ENCODE measurements around the gene TNS1. TPM values are rescaled to one million over a fixed set of nuclear protein-coding genes. Genes with fewer than 3 reads are reported as not detected.

The TNS1 gene
- total RNA-seq, 1 donor from 2014 or later, result 0.24 TPM

GRCh38 chr2:217919204-217919603 lies 83.6 kb downstream of the TNS1 start:
- no peak overlapping the region for H3K27ac Mint-ChIP-seq
- Histone ChIP-seq H3K79me2 (ENCODE audit: low read depth) (no peaks in the 10 kb centered on the region), H3K36me3 (no peaks in the 10 kb centered on the region), H3K4me2 (no peak overlapping the region), H4K20me1 (ENCODE audit: low read depth) (no peaks in the 10 kb centered on the region), H3K4me3 (no peak overlapping the region), H3K4me1 (peaks cover 18% of the 10 kb centered on the region), H3K27ac (no peak overlapping the region), H3K9ac (no peak overlapping the region), H3K9me3 (ENCODE audit: low read depth) (no peaks in the 10 kb centered on the region), H2AFZ (replicated peaks) (no peak overlapping the region), H3F3A (ENCODE audit: low read depth) (no peaks in the 10 kb centered on the region), H3K27me3 (peaks cover 25% of the 10 kb centered on the region)
- H3K36me3 Mint-ChIP-seq, result no peaks in the 10 kb centered on the region
- no peaks in the 10 kb centered on the region for H3K27me3 Mint-ChIP-seq (ENCODE audit: insufficient read depth, low read depth)
- H3K4me1 Mint-ChIP-seq, result peaks cover 46% of the 10 kb centered on the region
- TF ChIP-seq EZH2phosphoT487 (IDR thresholded peaks at IDR 0.05), result no peak
- DNase-seq (ENCODE audit: low spot score), result no peak
- no peaks in the 10 kb centered on the region for H3K9me3 Mint-ChIP-seq
- H3K4me3 Mint-ChIP-seq, result no peak overlapping the region

GRCh38 chr2:217918308-217919024 lies 84.3 kb downstream of the TNS1 start:
- H3K36me3 Mint-ChIP-seq, result no peaks in the 10 kb centered on the region
- Histone ChIP-seq H3K27ac (no peak overlapping the region), H3K9ac (no peak overlapping the region), H3F3A (ENCODE audit: low read depth) (no peaks in the 10 kb centered on the region), H3K4me2 (no peak overlapping the region), H3K79me2 (ENCODE audit: low read depth) (no peaks in the 10 kb centered on the region), H3K36me3 (no peaks in the 10 kb centered on the region), H3K4me1 (peaks cover 18% of the 10 kb centered on the region), H3K27me3 (peaks cover 25% of the 10 kb centered on the region), H3K9me3 (ENCODE audit: low read depth) (no peaks in the 10 kb centered on the region), H3K4me3 (no peak overlapping the region), H4K20me1 (ENCODE audit: low read depth) (no peaks in the 10 kb centered on the region), H2AFZ (replicated peaks) (no peak overlapping the region)
- H3K27ac Mint-ChIP-seq, result peak overlapping the region; percentile 53
- H3K27me3 Mint-ChIP-seq (ENCODE audit: insufficient read depth, low read depth), result no peaks in the 10 kb centered on the region
- TF ChIP-seq CTCF (IDR thresholded peaks at IDR 0.05) (peak; percentile 36), EZH2 (IDR thresholded peaks at IDR 0.05) (no peak), EZH2phosphoT487 (IDR thresholded peaks at IDR 0.05) (no peak)
- H3K4me3 Mint-ChIP-seq, result no peak overlapping the region
- H3K9me3 Mint-ChIP-seq, result no peaks in the 10 kb centered on the region
- H3K4me1 Mint-ChIP-seq, result peaks cover 53% of the 10 kb centered on the region
- peak; percentile 55 for DNase-seq (ENCODE audit: low spot score)

GRCh38 chr2:217916504-217917254 lies 86.1 kb downstream of the TNS1 start:
- no peaks in the 10 kb centered on the region for H4K20me1 ChIP-seq (ENCODE audit: low read depth)
- H3F3A ChIP-seq (ENCODE audit: low read depth), result no peaks in the 10 kb centered on the region
- no peak for TF ChIP-seq EZH2 (IDR thresholded peaks at IDR 0.05)
- H3K4me3 Mint-ChIP-seq, result no peak overlapping the region
- H3K4me1 ChIP-seq, result peaks cover 12% of the 10 kb centered on the region
- peaks cover 57% of the 10 kb centered on the region for H3K4me1 Mint-ChIP-seq
- H2AFZ ChIP-seq (replicated peaks), result no peak overlapping the region
- no peaks in the 10 kb centered on the region for H3K27me3 Mint-ChIP-seq (ENCODE audit: insufficient read depth, low read depth)
- no peaks in the 10 kb centered on the region for H3K9me3 ChIP-seq (ENCODE audit: low read depth)
- no peak overlapping the region for H3K4me3 ChIP-seq
- H3K36me3 Mint-ChIP-seq, result no peaks in the 10 kb centered on the region
- H3K4me2 ChIP-seq, result no peak overlapping the region
- no peaks in the 10 kb centered on the region for H3K79me2 ChIP-seq (ENCODE audit: low read depth)
- no peak for DNase-seq (ENCODE audit: low spot score)
- no peak overlapping the region for H3K27ac ChIP-seq
- H3K27ac Mint-ChIP-seq, result no peak overlapping the region
- H3K36me3 ChIP-seq, result no peaks in the 10 kb centered on the region
- H3K9ac ChIP-seq, result no peak overlapping the region
- no peaks in the 10 kb centered on the region for H3K9me3 Mint-ChIP-seq
- peaks cover 33% of the 10 kb centered on the region for H3K27me3 ChIP-seq

GRCh38 chr2:217915706-217916105 lies 87.1 kb downstream of the TNS1 start:
- Histone ChIP-seq H3K9ac (no peak overlapping the region), H4K20me1 (ENCODE audit: low read depth) (no peaks in the 10 kb centered on the region), H3K27me3 (peaks cover 30% of the 10 kb centered on the region), H3K4me1 (peaks cover 12% of the 10 kb centered on the region), H2AFZ (replicated peaks) (no peak overlapping the region), H3F3A (ENCODE audit: low read depth) (no peaks in the 10 kb centered on the region), H3K36me3 (no peaks in the 10 kb centered on the region), H3K27ac (no peak overlapping the region), H3K79me2 (ENCODE audit: low read depth) (no peaks in the 10 kb centered on the region), H3K9me3 (ENCODE audit: low read depth) (no peaks in the 10 kb centered on the region), H3K4me2 (no peak overlapping the region), H3K4me3 (no peak overlapping the region)
- no peaks in the 10 kb centered on the region for H3K36me3 Mint-ChIP-seq
- peaks cover 57% of the 10 kb centered on the region for H3K4me1 Mint-ChIP-seq
- H3K27me3 Mint-ChIP-seq (ENCODE audit: insufficient read depth, low read depth), result no peaks in the 10 kb centered on the region
- no peak overlapping the region for H3K27ac Mint-ChIP-seq
- H3K4me3 Mint-ChIP-seq, result no peak overlapping the region
- DNase-seq (ENCODE audit: low spot score), result no peak
- no peaks in the 10 kb centered on the region for H3K9me3 Mint-ChIP-seq
- no peak for TF ChIP-seq CTCF (IDR thresholded peaks at IDR 0.05)
- TF ChIP-seq EZH2 (IDR thresholded peaks at IDR 0.05), result no peak
- no peak for TF ChIP-seq EZH2phosphoT487 (IDR thresholded peaks at IDR 0.05)
